ENCODE data around the gene RFPL2. TPM values are rescaled to one million over a fixed set of nuclear protein-coding genes. Genes with fewer than 3 reads are reported as not detected.
"Not testable (repeated sequence)": the region's sequence is repeated elsewhere in the genome, so short reads cannot be mapped to it uniquely, and the experiment has no call there.

Gene RFPL2
- total RNA-seq, 1 experiment from 2014 or later: not detected

DNA sequence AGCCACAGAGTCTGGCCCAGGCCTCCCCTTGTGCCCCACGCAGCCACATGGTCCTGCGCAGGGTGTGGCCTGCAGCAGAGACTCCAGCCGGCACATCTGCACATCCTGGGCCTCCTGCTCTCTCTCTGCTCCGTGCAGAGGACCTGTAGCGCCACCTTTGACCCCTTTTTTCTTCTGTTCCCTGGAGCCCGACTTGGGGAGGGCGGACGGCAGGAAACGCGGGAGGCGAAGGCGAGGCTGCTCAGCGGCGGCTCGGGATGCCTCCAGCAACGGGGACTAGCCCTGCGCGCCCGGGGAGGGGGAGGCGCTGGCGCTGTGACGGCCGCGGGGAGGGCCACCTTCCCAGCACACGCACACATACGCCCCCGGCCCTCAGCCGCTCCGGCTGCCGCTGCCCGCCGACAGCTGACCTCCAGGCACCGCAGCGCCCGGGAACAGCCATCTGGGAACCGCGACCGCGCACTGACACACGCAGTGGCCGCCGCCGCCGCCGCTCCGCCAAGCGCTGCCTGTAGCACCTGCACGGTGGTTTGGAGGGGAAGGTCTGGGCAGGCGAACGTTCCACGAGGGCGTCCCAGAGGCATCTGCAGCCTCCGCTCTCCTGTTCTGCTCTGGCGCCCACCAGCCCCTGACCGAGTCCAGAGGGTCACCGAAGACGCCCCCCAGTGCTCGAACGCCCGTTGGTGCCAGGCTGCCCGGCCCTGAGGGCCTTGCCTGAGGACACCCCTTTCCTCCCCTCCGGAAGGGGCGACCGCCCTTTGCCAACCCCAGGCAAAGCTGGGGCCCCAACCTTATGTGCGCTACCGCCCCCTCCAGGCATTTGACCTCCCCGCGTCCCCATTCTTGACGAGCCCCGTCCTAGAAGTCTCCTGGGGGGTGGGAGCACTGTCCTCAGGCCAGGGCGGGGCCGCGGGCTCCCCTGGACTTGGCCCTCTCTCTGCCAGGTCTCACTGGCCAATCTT, 28.9 kb downstream of the RFPL2 start:
- Mint-ChIP-seq H3K27ac (ENCODE audit: low read depth, unreplicated experiment) (no peak overlapping the region), H3K36me3 (ENCODE audit: insufficient read depth, unreplicated experiment) (no peaks in the 10 kb centered on the region), H3K27me3 (ENCODE audit: insufficient read depth, unreplicated experiment) (peaks cover 13% of the 10 kb centered on the region), H3K9me3 (ENCODE audit: unreplicated experiment) (no peaks in the 10 kb centered on the region), H3K4me1 (ENCODE audit: insufficient read depth, unreplicated experiment) (no peaks in the 10 kb centered on the region), H3K4me3 (ENCODE audit: unreplicated experiment) (no peak overlapping the region)
- TF ChIP-seq, protein P1, sequence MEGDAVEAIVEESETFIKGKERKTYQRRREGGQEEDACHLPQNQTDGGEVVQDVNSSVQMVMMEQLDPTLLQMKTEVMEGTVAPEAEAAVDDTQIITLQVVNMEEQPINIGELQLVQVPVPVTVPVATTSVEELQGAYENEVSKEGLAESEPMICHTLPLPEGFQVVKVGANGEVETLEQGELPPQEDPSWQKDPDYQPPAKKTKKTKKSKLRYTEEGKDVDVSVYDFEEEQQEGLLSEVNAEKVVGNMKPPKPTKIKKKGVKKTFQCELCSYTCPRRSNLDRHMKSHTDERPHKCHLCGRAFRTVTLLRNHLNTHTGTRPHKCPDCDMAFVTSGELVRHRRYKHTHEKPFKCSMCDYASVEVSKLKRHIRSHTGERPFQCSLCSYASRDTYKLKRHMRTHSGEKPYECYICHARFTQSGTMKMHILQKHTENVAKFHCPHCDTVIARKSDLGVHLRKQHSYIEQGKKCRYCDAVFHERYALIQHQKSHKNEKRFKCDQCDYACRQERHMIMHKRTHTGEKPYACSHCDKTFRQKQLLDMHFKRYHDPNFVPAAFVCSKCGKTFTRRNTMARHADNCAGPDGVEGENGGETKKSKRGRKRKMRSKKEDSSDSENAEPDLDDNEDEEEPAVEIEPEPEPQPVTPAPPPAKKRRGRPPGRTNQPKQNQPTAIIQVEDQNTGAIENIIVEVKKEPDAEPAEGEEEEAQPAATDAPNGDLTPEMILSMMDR (IDR thresholded peaks at IDR 0.05; ENCODE audit: unreplicated experiment): no peak
- intact Hi-C loops (cut with micrococcal nuclease): no loop called here
- CTCF ChIA-PET: interaction anchor here (0.6 kb wide), 1 partner anchor 42 kb away, joined by 6 read pairs; no protein-coding TSS in a partner anchor
- BruUV-seq (replicated peaks): no TSS peak
- POLR2A ChIA-PET: no interaction called here
- no peak for DNase-seq (ENCODE audit: unreplicated experiment)

GRCh38 chr22:32175115-32175514, 29.8 kb downstream of the RFPL2 start:
- Mint-ChIP-seq H3K27me3 (ENCODE audit: insufficient read depth, unreplicated experiment) (peaks cover 13% of the 10 kb centered on the region), H3K4me1 (ENCODE audit: insufficient read depth, unreplicated experiment) (no peaks in the 10 kb centered on the region), H3K4me3 (ENCODE audit: unreplicated experiment) (no peak overlapping the region), H3K9me3 (ENCODE audit: unreplicated experiment) (no peaks in the 10 kb centered on the region), H3K36me3 (ENCODE audit: insufficient read depth, unreplicated experiment) (no peaks in the 10 kb centered on the region), H3K27ac (ENCODE audit: low read depth, unreplicated experiment) (no peak overlapping the region)
- TF ChIP-seq, protein P1 (IDR thresholded peaks at IDR 0.05; ENCODE audit: unreplicated experiment): no peak
- intact Hi-C loops (cut with micrococcal nuclease): no loop called here
- CTCF ChIA-PET: no interaction called here
- DNase-seq (ENCODE audit: unreplicated experiment): no peak
- POLR2A ChIA-PET: no interaction called here
- BruUV-seq (replicated peaks): no TSS peak

- DNase-seq (ENCODE audit: unreplicated experiment): no peak
- CTCF ChIA-PET: interaction anchor here (1.0 kb wide), 1 partner anchor 37 kb away, joined by 3 read pairs; no protein-coding TSS in a partner anchor
- Mint-ChIP-seq H3K4me1 (ENCODE audit: insufficient read depth, unreplicated experiment) (no peaks in the 10 kb centered on the region), H3K9me3 (ENCODE audit: unreplicated experiment) (no peaks in the 10 kb centered on the region), H3K4me3 (ENCODE audit: unreplicated experiment) (no peak overlapping the region), H3K27ac (ENCODE audit: low read depth, unreplicated experiment) (no peak overlapping the region), H3K27me3 (ENCODE audit: insufficient read depth, unreplicated experiment) (peaks cover 33% of the 10 kb centered on the region), H3K36me3 (ENCODE audit: insufficient read depth, unreplicated experiment) (no peaks in the 10 kb centered on the region)
- no TSS peak for BruUV-seq (replicated peaks)
- POLR2A ChIA-PET: interaction anchor here (0.6 kb wide), 1 partner anchor 115 kb away, joined by 3 read pairs; no protein-coding TSS in a partner anchor
- intact Hi-C loops (cut with micrococcal nuclease): no loop called here
- TF ChIP-seq, protein P1 (IDR thresholded peaks at IDR 0.05; ENCODE audit: unreplicated experiment): no peak
These were observed 39.2 kb downstream of the RFPL2 start for GRCh38 chr22:32165681-32166080.

- Mint-ChIP-seq H3K27me3 (ENCODE audit: insufficient read depth, unreplicated experiment) (peaks cover 33% of the 10 kb centered on the region), H3K4me1 (ENCODE audit: insufficient read depth, unreplicated experiment) (no peaks in the 10 kb centered on the region), H3K36me3 (ENCODE audit: insufficient read depth, unreplicated experiment) (no peaks in the 10 kb centered on the region), H3K4me3 (ENCODE audit: unreplicated experiment) (no peak overlapping the region), H3K27ac (ENCODE audit: low read depth, unreplicated experiment) (no peak overlapping the region), H3K9me3 (ENCODE audit: unreplicated experiment) (no peaks in the 10 kb centered on the region)
- no TSS peak for BruUV-seq (replicated peaks)
- ChIA-PET CTCF (no interaction called here), POLR2A (interaction anchor here (0.6 kb wide), 1 partner anchor 29 kb away, joined by 3 read pairs; no protein-coding TSS in a partner anchor)
- intact Hi-C loops (cut with micrococcal nuclease): no loop called here
- DNase-seq (ENCODE audit: unreplicated experiment): no peak
- TF ChIP-seq, protein P1 (IDR thresholded peaks at IDR 0.05; ENCODE audit: unreplicated experiment): no peak
These were observed 40.6 kb downstream of the RFPL2 start for GRCh38 chr22:32164075-32164860.

- peaks cover 50% of the 10 kb centered on the region for H3K27me3 Mint-ChIP-seq (ENCODE audit: insufficient read depth, unreplicated experiment)
- BruUV-seq (replicated peaks); H3K4me3 Mint-ChIP-seq (ENCODE audit: unreplicated experiment); H3K4me1 Mint-ChIP-seq (ENCODE audit: insufficient read depth, unreplicated experiment); H3K27ac Mint-ChIP-seq (ENCODE audit: low read depth, unreplicated experiment); POLR2A ChIA-PET; DNase-seq (ENCODE audit: unreplicated experiment); intact Hi-C loops (cut with micrococcal nuclease); H3K9me3 Mint-ChIP-seq (ENCODE audit: unreplicated experiment); H3K36me3 Mint-ChIP-seq (ENCODE audit: insufficient read depth, unreplicated experiment); CTCF ChIA-PET: not testable (repeated sequence)
These were observed 44.5 kb downstream of the RFPL2 start for GRCh38 chr22:32160411-32160810.

Measured in MCF 10A (cell line).